Measurements from ENCODE around the gene DNAH10.

DNAH10 gene

DNA sequence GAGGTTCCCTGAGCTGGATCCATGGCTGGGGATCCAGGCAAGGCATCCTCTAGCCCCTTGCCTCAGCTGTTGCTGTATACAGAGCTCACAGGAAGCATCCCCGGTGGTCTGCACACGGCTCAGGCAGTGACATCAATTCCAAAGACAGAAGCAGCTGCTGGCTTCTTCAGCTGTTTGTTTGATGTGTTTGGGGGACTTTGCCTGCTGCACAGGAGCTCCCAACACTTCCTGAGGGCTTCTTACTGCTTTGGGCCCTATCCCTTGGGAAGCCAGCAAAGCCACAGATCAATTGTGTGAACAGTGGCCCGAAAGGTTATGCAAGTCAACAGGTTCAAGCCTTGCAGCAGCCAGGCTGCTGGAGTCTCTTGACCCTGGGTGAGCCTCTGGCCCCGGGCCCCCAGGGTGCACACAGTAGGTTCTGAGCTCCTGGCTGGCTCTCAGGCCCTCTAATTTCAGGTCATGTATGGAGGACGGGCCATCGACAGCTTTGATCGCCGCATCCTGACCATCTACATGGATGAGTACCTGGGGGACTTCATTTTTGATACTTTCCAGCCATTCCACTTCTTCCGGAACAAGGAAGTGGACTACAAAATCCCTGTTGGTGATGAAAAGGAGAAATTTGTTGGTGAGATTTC lies 168.0 kb downstream of the DNAH10 start:
- Histone ChIP-seq H3K9me3 (peaks cover 0 to 8% (median 0%) of the 10 kb centered on the region in 3 donors), H3K4me3 (no peak overlapping the region), H3K27me3 (no peaks in the 10 kb centered on the region), H3K27ac (no peak overlapping the region), H3K4me1 (no peaks in the 10 kb centered on the region), H3K36me3 (peaks cover 4 to 10% (median 9%) of the 10 kb centered on the region in 3 donors)
- TF ChIP-seq, protein P1, sequence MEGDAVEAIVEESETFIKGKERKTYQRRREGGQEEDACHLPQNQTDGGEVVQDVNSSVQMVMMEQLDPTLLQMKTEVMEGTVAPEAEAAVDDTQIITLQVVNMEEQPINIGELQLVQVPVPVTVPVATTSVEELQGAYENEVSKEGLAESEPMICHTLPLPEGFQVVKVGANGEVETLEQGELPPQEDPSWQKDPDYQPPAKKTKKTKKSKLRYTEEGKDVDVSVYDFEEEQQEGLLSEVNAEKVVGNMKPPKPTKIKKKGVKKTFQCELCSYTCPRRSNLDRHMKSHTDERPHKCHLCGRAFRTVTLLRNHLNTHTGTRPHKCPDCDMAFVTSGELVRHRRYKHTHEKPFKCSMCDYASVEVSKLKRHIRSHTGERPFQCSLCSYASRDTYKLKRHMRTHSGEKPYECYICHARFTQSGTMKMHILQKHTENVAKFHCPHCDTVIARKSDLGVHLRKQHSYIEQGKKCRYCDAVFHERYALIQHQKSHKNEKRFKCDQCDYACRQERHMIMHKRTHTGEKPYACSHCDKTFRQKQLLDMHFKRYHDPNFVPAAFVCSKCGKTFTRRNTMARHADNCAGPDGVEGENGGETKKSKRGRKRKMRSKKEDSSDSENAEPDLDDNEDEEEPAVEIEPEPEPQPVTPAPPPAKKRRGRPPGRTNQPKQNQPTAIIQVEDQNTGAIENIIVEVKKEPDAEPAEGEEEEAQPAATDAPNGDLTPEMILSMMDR (IDR thresholded peaks at IDR 0.05): no peak
- intact Hi-C loops (cut with DNase I; ENCODE audit: low total_unique reads): no loop called here
- no peak for DNase-seq

DNA sequence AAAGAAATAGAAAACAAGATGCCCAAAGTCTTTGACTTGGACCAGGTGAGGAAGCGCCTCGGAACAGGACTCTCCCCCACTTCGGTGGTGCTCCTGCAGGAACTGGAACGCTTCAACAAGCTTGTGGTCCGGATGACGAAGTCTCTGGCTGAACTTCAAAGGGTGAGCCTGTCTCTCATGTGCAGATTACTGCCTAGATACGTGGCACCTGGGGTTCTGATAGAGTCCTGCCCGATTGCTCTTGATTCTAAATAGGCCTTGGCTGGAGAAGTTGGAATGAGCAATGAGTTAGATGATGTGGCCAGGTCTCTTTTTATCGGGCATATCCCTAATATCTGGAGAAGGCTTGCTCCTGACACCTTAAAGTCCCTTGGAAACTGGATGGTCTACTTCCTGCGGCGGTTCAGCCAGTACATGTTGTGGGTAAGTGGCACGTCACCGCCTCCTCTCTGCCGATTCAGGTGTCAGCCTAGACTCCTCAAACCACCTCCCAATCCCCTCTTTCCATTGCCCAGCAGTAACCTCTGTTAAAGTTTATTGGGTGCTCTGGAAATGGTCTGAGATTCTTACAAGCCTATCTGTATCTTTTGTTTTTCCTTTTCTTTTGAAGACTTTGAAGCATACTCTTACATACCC lies 169.7 kb downstream of the DNAH10 start:
- intact Hi-C loops (cut with DNase I; ENCODE audit: low total_unique reads): loop anchor here (1.0 kb wide), 1 partner anchor 14 kb away; no protein-coding TSS in a partner anchor
- no peak for DNase-seq

DNA sequence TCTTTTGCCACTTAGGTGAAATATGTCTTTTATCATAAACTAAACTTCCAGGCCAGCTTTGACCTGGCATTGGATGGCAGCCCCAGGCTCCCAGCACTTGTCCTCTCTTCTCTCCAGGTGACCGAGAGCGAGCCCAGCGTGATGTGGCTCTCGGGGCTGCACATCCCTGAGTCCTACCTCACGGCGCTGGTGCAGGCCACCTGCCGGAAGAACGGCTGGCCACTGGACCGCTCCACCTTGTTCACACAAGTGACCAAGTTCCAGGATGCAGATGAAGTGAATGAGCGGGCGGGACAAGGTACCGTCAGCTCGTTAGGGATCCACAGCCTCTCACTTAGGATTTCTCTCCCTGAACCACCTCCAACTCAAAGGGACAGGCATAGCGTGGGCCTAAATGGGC lies 171.1 kb downstream of the DNAH10 start:
- no peaks in the 10 kb centered on the region for H3K27me3 ChIP-seq
- TF ChIP-seq, protein P1 (IDR thresholded peaks at IDR 0.05): no peak
- H3K9me3 ChIP-seq: peaks cover 0 to 8% (median 0%) of the 10 kb centered on the region in 3 donors
- DNase-seq: no peak
- H3K27ac ChIP-seq: no peak overlapping the region
- H3K36me3 ChIP-seq: peaks cover 29 to 40% (median 37%) of the 10 kb centered on the region in 3 donors
- no peaks in the 10 kb centered on the region for H3K4me1 ChIP-seq
- intact Hi-C loops (cut with DNase I; ENCODE audit: low total_unique reads): no loop called here
- no peak overlapping the region for H3K4me3 ChIP-seq

More for the DNA sequence above, 169.7 kb downstream of the DNAH10 start:
- Histone ChIP-seq H3K27ac (no peak overlapping the region), H3K4me1 (no peaks in the 10 kb centered on the region), H3K9me3 (peaks cover 0 to 8% (median 0%) of the 10 kb centered on the region in 3 donors), H3K4me3 (no peak overlapping the region), H3K36me3 (peaks cover 19 to 26% (median 25%) of the 10 kb centered on the region in 3 donors), H3K27me3 (no peaks in the 10 kb centered on the region)
- TF ChIP-seq, protein P1 (IDR thresholded peaks at IDR 0.05): no peak

DNA sequence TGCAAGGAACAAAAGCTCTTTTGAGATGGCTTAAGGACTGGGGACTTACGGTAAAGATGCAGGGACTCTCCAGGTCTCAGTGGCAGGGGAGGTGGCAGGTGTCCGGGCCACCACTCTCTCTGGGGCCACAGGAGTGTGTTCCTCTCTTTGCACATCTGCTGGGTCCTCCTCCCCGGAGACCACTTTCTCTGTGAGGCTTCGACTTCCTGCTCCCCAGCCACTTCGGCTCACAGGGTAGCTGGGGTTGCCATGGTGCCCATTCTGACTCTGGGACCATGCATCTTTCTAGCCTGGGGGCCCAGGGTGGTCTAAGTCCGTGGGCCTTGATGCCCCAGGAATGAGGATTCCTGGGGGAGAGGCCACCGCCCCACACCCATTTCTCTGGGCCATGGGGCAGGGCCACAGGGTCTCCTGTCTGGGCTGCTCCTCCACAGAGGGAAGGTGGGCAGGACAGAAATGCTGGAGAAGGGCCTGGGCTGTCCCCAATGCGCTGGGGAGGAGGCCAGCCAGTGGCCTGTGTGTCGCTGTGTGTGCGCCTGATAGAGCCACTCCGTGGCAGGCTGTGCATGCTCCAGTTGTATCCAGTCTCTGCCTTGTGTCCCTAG lies 172.0 kb downstream of the DNAH10 start:
- no peak overlapping the region for H3K27ac ChIP-seq
- peaks cover 31 to 46% (median 40%) of the 10 kb centered on the region in 3 donors for H3K36me3 ChIP-seq
- no peak for DNase-seq
- H3K27me3 ChIP-seq: no peaks in the 10 kb centered on the region
- H3K4me1 ChIP-seq: no peaks in the 10 kb centered on the region
- H3K4me3 ChIP-seq: no peak overlapping the region
- TF ChIP-seq, protein P1 (IDR thresholded peaks at IDR 0.05): no peak
- H3K9me3 ChIP-seq: peaks cover 0 to 8% (median 0%) of the 10 kb centered on the region in 3 donors
- intact Hi-C loops (cut with DNase I; ENCODE audit: low total_unique reads): no loop called here

DNA sequence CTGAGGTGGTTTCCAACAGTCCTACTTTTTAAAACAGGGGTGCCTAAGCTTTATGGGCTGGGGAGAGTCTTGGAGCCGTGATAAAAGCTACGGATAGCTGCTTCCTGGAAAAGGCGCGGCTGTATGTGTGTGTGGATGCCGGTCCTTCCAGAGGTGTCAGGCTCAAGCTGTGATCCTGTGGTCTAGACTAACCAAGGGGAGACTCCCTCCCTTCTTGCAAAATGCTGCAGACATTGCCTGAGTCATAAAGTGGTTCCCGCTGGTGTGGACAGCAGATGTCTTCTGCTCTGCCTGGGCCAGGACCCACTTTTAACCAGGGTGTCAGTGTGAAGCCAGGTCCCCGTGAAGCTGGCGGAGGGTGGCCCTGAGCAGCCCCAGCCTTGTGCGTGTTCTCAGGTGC lies 172.7 kb downstream of the DNAH10 start:
- Histone ChIP-seq H3K27ac (no peak overlapping the region), H3K4me3 (no peak overlapping the region), H3K9me3 (peaks cover 0 to 3% (median 0%) of the 10 kb centered on the region in 3 donors), H3K27me3 (no peaks in the 10 kb centered on the region), H3K36me3 (peaks cover 38 to 53% (median 47%) of the 10 kb centered on the region in 3 donors), H3K4me1 (no peaks in the 10 kb centered on the region)
- TF ChIP-seq, protein P1 (IDR thresholded peaks at IDR 0.05): no peak
- no peak for DNase-seq
- intact Hi-C loops (cut with DNase I; ENCODE audit: low total_unique reads): no loop called here
